Fibroblast of lung (primary cell): ENCODE measurements around the gene CRABP1.

Source experiments
- CTCF ChIP-seq, 2 donors: IDR thresholded peaks in 1 of 2; conservative IDR thresholded peaks in 1 of 2; 1 replicate in 1 of 2; 2 replicates in 1 of 2; pipeline ENCODE4 v1.5.1; 2011 to 2012; ENCODE audit warnings: low read length in 2 of 2, control low read depth in 1 of 2, inconsistent platforms in 1 of 2, low read depth in 1 of 2, mild to moderate bottlenecking in 1 of 2
- EZH2 ChIP-seq: IDR thresholded peaks from 2 replicates; pipeline ENCODE4 v1.5.1; 2012; ENCODE audit warnings: low read length, control low read depth, mild to moderate bottlenecking; ENCODE audit errors: missing control alignments

- TF ChIP-seq CTCF (conservative IDR thresholded peaks at IDR 0.05 in 1 of 2, IDR thresholded peaks at IDR 0.05 in 1 of 2; ENCODE audit: low read depth in 1 of 2, low read length in 2 of 2) (no peak), EZH2 (no peak)
These were observed 18.1 kb downstream of the CRABP1 start for GRCh38 chr15:78358102-78358870.
